ENCODE measurements around the gene RNF103. TPM values are rescaled to one million over a fixed set of nuclear protein-coding genes. Genes with fewer than 3 reads are reported as not detected.

The RNF103 gene
- total RNA-seq, 1 experiment from 2014 or later, result 16.1 TPM

GRCh38 chr2:86632672-86633071 is 9.0 kb upstream of the RNF103 start:
- intact Hi-C loops (cut with micrococcal nuclease), result no loop called here
- DNase-seq (ENCODE audit: low read depth, low spot score) (no peak), ATAC-seq (no peak)
- TF ChIP-seq SRF (IDR thresholded peaks at IDR 0.05; ENCODE audit: low read depth) (no peak), CTCF (IDR thresholded peaks at IDR 0.05 in 2 of 3, conservative IDR thresholded peaks at IDR 0.05 in 1 of 3; ENCODE audit: borderline replicate concordance in 1 of 3, insufficient read depth in 1 of 3, low read depth in 2 of 3, low read length in 2 of 3) (no peak), SP1 (IDR thresholded peaks at IDR 0.05; ENCODE audit: low read depth) (no peak), YY1 (IDR thresholded peaks at IDR 0.05; ENCODE audit: extremely low read depth, insufficient replicate concordance, low read depth, low read length) (no peak), JUND (IDR thresholded peaks at IDR 0.05) (no peak), POLR2AphosphoS5 (IDR thresholded peaks at IDR 0.05; ENCODE audit: low read depth, low read length) (no peak), ATF3 (IDR thresholded peaks at IDR 0.05) (no peak), FOSL1 (IDR thresholded peaks at IDR 0.05; ENCODE audit: low read depth) (no peak), CBX3 (IDR thresholded peaks at IDR 0.05; ENCODE audit: low read depth) (no peak), REST (IDR thresholded peaks at IDR 0.05; ENCODE audit: low read depth) (no peak), ELF1 (IDR thresholded peaks at IDR 0.05; ENCODE audit: borderline replicate concordance, low read depth) (no peak)
- ChIA-PET RAD21 (ENCODE audit: low non-redundant PET in 1 of 2, low total read pairs in 2 of 2, uncharacterized antibody in 2 of 2, unreplicated experiment in 2 of 2) (no interaction called here), POLR2A (no interaction called here), CTCF (no interaction called here)
- no peak overlapping the region for H3K4me2 ChIP-seq (ENCODE audit: low read length)
- no peaks in the 10 kb centered on the region for H4K20me1 ChIP-seq (ENCODE audit: insufficient read depth)
- no peaks in the 10 kb centered on the region for H3K9me3 ChIP-seq (ENCODE audit: control insufficient read depth in 1 of 2, insufficient read depth in 1 of 2, low read depth in 1 of 2, low read length in 2 of 2)
- BruUV-seq (replicated peaks), result no TSS peak
- no peak overlapping the region for H3K4me3 ChIP-seq (replicated peaks in 1 of 2; ENCODE audit: low read depth in 1 of 2, low read length in 2 of 2)
- H3K9ac ChIP-seq (ENCODE audit: low read length), result no peak overlapping the region
- H3K79me2 ChIP-seq (ENCODE audit: insufficient read depth, low read length), result no peaks in the 10 kb centered on the region
- H3K9me2 ChIP-seq (ENCODE audit: insufficient read depth), result no peaks in the 10 kb centered on the region
- no peak overlapping the region for H2AFZ ChIP-seq (ENCODE audit: low read depth, low read length, poor library complexity, severe bottlenecking)
- no peaks in the 10 kb centered on the region for H3K27me3 ChIP-seq (ENCODE audit: insufficient read depth, low read length)
- peaks cover 0 to 2% of the 10 kb centered on the region in 2 experiments; a peak in 1 of 4 replicates for H3K4me1 ChIP-seq (ENCODE audit: control insufficient read depth in 1 of 2, insufficient read depth in 2 of 2, low read length in 2 of 2)
- no peaks in the 10 kb centered on the region for H3K36me3 ChIP-seq (ENCODE audit: control insufficient read depth in 1 of 2, insufficient read depth in 2 of 2, low read length in 2 of 2)
- H3K27ac ChIP-seq (ENCODE audit: low read depth, low read length), result no peak overlapping the region
